Panc1 (cell line): ENCODE data around the gene EXD3. TPM values are rescaled to one million over a fixed set of nuclear protein-coding genes. Genes with fewer than 3 reads are reported as not detected.

Experiments used
- ATAC-seq: fragments of 200-7000 bp; cut with Tn5 transposase; 2 replicates; pipeline ENCODE4 v1.9.1; 2020; ENCODE audit warnings: mild to moderate bottlenecking, moderate library complexity
- BruUV-seq: library from RNA; stranded (reverse); fragments of 400-500 nt; replicated peaks from 2 replicates; lab custom pipeline; 2021; lab: Mats Ljungman, UMichigan
- CTCF ChIA-PET: fragments of 300-600 bp; sonication (Branson Sonifier 250); formaldehyde crosslinking; loops from one replicate; lab custom pipeline; 2022; ENCODE audit warnings: antibody characterized with exemption; lab: Charles Lee
- POLR2A ChIA-PET: fragments of 300-600 bp; sonication (Branson Sonifier 250); formaldehyde crosslinking; loops from one replicate; lab custom pipeline; 2022; ENCODE audit warnings: antibody characterized with exemption; lab: Charles Lee
- DNase-seq: peaks from one replicate; pipeline ENCODE4 v3.0.0-alpha.2; 2010; ENCODE audit warnings: low read depth, low spot score
- H3K27ac ChIP-seq: 2 replicates; pipeline ENCODE4 v1.5.1; 2011; ENCODE audit warnings: mild to moderate bottlenecking, low read length, inconsistent platforms
- H3K27me3 ChIP-seq: fragments of 200-500 bp; sonication (Bioruptor generic); 2 replicates; pipeline ENCODE4 v1.6.0; 2014; ENCODE audit warnings: low read length, inconsistent platforms; ENCODE audit not compliant: control insufficient read depth, insufficient read depth
- H3K36me3 ChIP-seq: fragments of 200-500 bp; sonication (Bioruptor generic); 2 replicates; pipeline ENCODE4 v1.5.1; 2014; ENCODE audit warnings: inconsistent platforms, mild to moderate bottlenecking, low read length, moderate library complexity; ENCODE audit not compliant: control insufficient read depth, insufficient read depth
- H3K4me1 ChIP-seq: 2 replicates; pipeline ENCODE4 v1.5.1; 2011; ENCODE audit warnings: inconsistent platforms, mild to moderate bottlenecking, low read length, moderate library complexity; ENCODE audit not compliant: control insufficient read depth, insufficient read depth
- H3K4me3 ChIP-seq, 2 experiments: 2 replicates each; pipeline ENCODE4 v1.5.1; 2011 to 2012; ENCODE audit warnings: low read depth in 2 of 2, low read length in 2 of 2, mild to moderate bottlenecking in 2 of 2, inconsistent platforms in 1 of 2, moderate library complexity in 1 of 2
- H3K9me3 ChIP-seq: fragments of 200-500 bp; sonication (Bioruptor generic); 2 replicates; pipeline ENCODE4 v1.5.1; 2014; ENCODE audit warnings: low read depth, mild to moderate bottlenecking, inconsistent platforms, low read length, moderate library complexity; ENCODE audit not compliant: control insufficient read depth, insufficient read depth
- CTCF ChIP-seq: fragments of 450-650 bp; IDR thresholded peaks from 2 replicates; pipeline ENCODE4 v1.5.1; 2017; ENCODE audit warnings: mild to moderate bottlenecking
- POLR2AphosphoS5 ChIP-seq: IDR thresholded peaks from 2 replicates; pipeline ENCODE4 v1.6.1; 2012; ENCODE audit warnings: mild to moderate bottlenecking, low read depth, low read length, moderate library complexity
- REST ChIP-seq, 2 experiments: IDR thresholded peaks; 2 replicates each; pipeline ENCODE4 v1.6.1; 2011 to 2012; ENCODE audit warnings: low read depth in 2 of 2, control low read depth in 1 of 2, low read length in 1 of 2, mild to moderate bottlenecking in 1 of 2, moderate library complexity in 1 of 2; ENCODE audit not compliant: insufficient read depth in 1 of 2
- SIN3A ChIP-seq: IDR thresholded peaks from 2 replicates; pipeline ENCODE4 v1.6.1; 2012; ENCODE audit warnings: low read depth, mild to moderate bottlenecking, low read length, moderate library complexity, borderline replicate concordance; ENCODE audit not compliant: insufficient read depth
- TCF7L2 ChIP-seq: IDR thresholded peaks from 2 replicates; pipeline ENCODE4 v1.6.1; 2011; ENCODE audit warnings: mild to moderate bottlenecking, low read depth, low read length, inconsistent platforms
- in situ Hi-C: cut with HindIII; loops from 2 replicates; pipeline ENCODE4 v1.10.0; 2016; ENCODE audit warnings: low sequenced_read_pairs, low pct_unique_long_range_greater_than_20kb
- intact Hi-C: fragments of 100-400 bp; cut with micrococcal nuclease; formaldehyde crosslinking; loops from one replicate; pipeline ENCODE4 v1.10.0; 2022; ENCODE audit not compliant: unreplicated experiment
- total RNA-seq: library from RNA; stranded (reverse); gene quantifications from one replicate; pipeline ENCODE4 v1.2.1, GENCODE V29; 2021; ENCODE audit not compliant: unreplicated experiment

EXD3 gene
- total RNA-seq, 1 experiment from 2014 or later = 9.2 TPM

DNA sequence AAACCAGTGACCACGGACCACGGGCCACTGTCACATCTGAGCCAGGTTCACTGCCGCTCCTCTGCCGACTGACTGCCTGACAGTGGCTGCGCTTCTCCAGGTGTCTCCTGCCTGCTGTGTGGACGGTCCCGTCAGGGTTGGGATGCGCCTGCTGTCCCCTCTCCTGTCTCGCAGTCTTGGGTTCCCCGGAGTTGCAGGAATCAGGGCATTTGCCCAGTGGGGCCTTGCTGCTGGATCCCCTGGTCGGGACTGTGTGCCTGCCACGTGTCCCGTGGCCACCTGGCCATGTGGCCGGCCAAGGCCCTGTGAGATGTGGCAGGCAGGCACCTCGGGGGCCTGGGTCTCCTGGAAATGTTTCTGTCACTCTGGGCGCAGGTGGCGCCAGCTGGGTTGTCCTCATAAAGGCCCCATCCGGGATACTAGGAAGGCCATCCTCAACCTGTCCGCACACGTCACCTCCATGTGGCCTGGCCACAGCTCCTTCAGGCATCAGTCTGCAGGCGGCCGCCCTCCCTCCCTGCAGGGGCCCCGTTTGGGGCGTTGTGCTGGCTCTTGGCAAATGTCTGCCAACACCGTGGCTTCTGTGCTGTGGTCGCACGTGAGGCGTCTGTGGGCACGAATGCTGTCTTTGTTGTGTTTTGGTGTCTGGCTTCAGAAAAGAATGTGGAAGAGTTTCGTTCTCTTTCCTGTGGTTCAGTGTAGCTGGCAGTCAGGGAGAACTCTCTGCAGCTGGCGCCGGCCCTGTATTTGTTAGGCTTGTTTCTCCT, 151.8 kb downstream of the EXD3 start:
- H3K4me1 ChIP-seq = peaks cover 3% of the 10 kb centered on the region
- H3K4me3 ChIP-seq = no peak overlapping the region
- H3K27ac ChIP-seq = no peak overlapping the region
- no peak for DNase-seq
- ChIA-PET POLR2A (no interaction called here), CTCF (no interaction called here)
- intact Hi-C loops = no loop called here
- in situ Hi-C loops = no loop called here
- H3K36me3 ChIP-seq = no peaks in the 10 kb centered on the region; the same call in 1 of the 2 replicates
- BruUV-seq = no TSS peak
- no peaks in the 10 kb centered on the region for H3K9me3 ChIP-seq
- no peak for ATAC-seq
- TF ChIP-seq REST (IDR thresholded peaks at IDR 0.05; ENCODE audit: insufficient read depth in 1 of 2, low read depth in 2 of 2, low read length in 1 of 2) (no peak), CTCF (no peak), TCF7L2 (no peak), SIN3A (no peak), POLR2AphosphoS5 (no peak)
- no peaks in the 10 kb centered on the region for H3K27me3 ChIP-seq

GRCh38 chr9:137269231-137269772, 153.7 kb downstream of the EXD3 start:
- ChIA-PET CTCF (no interaction called here), POLR2A (interaction anchor here (0.7 kb wide), 1 partner anchor 42 kb away, joined by 3 read pairs; no protein-coding TSS in a partner anchor)
- H3K4me1 ChIP-seq = no peaks in the 10 kb centered on the region; the same call in 1 of the 2 replicates
- BruUV-seq = no TSS peak
- H3K4me3 ChIP-seq = no peak overlapping the region
- in situ Hi-C loops = no loop called here
- no peaks in the 10 kb centered on the region; the same call in 1 of the 2 replicates for H3K36me3 ChIP-seq
- no peak for ATAC-seq
- no peaks in the 10 kb centered on the region for H3K9me3 ChIP-seq
- no peak for TF ChIP-seq CTCF
- no peak for TF ChIP-seq SIN3A
- TF ChIP-seq POLR2AphosphoS5 = no peak
- no peak for TF ChIP-seq TCF7L2
- TF ChIP-seq REST (IDR thresholded peaks at IDR 0.05; ENCODE audit: insufficient read depth in 1 of 2, low read depth in 2 of 2, low read length in 1 of 2) = no peak
- H3K27me3 ChIP-seq = no peaks in the 10 kb centered on the region
- H3K27ac ChIP-seq = no peak overlapping the region
- intact Hi-C loops = no loop called here
- no peak for DNase-seq
